ENCODE measurements around the gene JUND. TPM values are rescaled to one million over a fixed set of nuclear protein-coding genes. Genes with fewer than 3 reads are reported as not detected.

The JUND gene
- total RNA-seq, 1 donor from 2014 or later = 70.7 TPM

GRCh38 chr19:18289471-18290301 is 8.3 kb upstream of the JUND start:
- DNase-seq = no peak

DNA sequence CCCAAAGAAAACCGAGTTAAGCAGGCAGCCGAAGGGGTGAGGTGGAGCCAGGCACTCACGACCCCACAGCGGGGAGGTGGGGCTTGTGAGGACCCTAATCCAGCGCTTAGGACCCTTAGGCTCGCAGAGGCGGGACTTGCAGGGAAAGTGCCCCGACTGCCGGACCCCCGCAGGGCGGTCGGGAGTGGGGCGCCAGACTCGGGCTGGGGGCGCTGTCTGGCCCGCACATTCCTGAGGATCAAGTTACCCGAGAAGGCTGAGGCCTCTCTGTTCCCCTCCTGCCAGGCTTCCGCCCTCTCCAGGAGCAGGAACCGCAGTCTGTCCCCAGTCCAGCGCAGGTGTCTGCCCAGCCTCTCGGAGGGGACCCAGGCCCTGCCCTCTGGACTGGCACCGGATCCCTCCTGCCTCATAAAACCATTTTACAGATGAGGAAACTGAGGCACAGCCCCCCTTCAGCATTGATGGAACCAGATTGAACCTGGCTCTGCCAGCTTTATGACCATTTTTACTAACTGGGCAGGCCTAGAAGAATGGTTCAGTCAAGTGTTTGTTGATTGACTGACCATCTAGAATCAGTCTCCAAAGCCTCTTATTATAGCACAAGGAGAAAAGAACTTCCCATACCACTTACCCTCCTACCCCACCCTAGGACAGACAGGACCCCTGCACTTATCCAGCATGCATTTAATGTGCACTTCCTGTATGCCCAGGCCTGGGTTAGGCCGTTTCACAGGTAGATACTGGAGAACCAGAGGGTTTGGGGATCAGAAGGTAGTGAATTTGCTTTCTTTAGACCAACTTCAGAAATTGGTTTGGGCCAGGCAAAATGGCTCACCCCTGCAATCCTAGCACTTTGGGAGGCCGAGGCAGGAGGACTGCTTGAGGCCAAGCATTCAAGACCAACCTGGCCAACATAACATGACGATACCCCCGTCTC is 6.7 kb upstream of the JUND start:
- DNase-seq = no peak

DNA sequence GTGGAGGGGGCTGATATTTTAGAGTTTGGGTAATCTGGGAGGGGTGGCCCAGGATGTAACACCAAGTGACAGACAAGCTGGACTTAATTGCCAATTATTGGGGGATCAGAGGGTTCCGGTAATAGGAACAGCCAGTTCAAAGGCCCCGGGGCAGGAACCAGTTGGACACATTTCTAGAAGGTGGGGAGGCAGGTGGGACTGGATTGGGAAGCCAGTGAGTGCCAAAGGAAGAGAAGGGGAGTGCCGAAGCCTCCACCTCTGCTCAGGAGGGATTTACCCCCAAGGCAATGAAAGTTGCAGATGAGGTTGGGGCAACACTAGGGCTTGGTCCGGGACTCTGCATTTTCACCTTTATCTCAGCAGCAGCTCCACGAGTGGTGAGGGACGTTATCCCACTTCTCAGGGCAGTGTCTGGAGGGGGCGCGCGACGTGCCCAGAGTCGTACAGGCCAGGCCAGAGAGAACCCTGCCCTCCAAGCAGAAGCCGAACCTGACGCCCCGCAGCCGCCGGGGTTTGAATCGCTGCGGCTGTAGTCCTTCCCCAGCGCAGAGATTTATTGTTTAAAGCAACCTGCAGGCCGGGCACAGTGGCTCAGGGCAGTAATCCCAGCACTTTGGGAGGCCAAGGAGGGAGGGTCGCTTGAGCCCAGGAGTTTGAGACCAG is 5.7 kb upstream of the JUND start:
- no peak for DNase-seq

- DNase-seq = no peak
These were observed 3.4 kb upstream of the JUND start for GRCh38 chr19:18284712-18285360.

- no peak for DNase-seq
These were observed 1.9 kb upstream of the JUND start for GRCh38 chr19:18283338-18283737.

DNA sequence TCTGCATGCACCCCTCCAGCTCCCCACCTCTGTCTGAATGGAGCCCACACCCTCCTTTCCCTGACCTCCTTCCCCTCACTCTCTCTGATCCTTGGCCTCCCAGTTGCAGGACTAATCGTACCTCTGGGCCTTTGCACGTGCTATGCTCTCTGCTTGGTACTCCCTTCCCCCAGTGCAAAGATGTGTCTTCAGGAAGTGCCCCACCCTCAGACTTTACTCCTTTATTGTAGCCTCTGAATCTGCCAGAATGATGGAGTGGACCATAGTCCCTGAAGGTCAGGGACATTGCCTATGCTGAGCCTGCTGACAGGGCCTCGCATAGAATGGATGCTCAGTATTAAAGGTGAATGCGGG is 1.3 kb upstream of the JUND start:
- no peak for DNase-seq

DNA sequence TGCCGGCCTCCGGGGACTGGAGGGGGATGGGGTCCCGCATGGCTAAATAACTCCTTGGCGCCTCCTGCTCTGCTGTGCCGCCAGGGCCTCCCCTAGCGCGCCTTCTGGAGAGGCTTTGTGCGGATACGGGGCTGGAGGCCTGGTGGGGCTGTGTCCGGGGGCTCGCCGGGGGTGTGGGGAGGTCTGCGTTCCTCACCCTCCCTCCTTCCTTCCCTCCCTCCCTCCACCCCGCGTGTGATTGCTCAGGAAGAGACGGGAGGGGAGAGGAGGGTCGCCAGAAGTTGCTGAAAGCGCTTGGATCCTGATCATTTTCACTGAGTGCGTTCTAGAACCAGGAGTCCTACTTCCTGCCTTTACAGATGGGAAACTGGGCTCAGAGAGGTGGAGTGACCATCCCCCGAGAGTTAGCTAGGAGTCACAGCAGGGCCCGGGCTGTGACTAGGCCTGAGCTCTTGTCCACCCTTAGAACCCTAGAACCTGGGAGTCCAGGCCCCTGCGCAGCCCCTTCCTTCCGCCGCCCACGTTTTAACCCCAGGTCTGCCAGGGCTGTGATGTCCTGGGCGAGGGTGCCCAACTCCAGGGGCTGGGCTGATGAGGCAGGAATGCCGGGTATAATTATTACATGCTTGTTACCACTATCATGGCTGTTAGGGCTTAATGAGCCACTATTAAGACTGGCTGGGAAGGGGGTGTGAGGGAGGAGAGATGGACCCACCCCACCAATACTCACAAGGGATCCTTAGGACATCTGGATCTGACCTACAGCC is 782 bp upstream of the JUND start:
- no peak for DNase-seq

- DNase-seq = peak; percentile 66
These were observed 958 bp downstream of the JUND start for GRCh38 chr19:18280247-18281081.

- peak; percentile 92 for DNase-seq
These were observed 1.7 kb downstream of the JUND start for GRCh38 chr19:18279516-18280246.

DNA sequence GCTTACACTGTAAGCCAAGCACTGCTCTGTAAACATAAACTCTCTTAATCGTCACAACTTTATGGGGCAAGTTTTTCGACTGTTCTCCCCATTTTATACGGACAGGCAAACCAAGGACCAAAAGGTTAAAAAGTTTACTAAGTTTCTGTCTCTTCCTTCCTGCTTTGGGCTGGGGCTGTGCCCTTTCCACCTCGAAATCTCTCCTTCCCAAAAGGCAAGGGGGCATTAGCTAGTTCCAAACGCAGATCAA is 2.2 kb downstream of the JUND start:
- DNase-seq = no peak

DNA sequence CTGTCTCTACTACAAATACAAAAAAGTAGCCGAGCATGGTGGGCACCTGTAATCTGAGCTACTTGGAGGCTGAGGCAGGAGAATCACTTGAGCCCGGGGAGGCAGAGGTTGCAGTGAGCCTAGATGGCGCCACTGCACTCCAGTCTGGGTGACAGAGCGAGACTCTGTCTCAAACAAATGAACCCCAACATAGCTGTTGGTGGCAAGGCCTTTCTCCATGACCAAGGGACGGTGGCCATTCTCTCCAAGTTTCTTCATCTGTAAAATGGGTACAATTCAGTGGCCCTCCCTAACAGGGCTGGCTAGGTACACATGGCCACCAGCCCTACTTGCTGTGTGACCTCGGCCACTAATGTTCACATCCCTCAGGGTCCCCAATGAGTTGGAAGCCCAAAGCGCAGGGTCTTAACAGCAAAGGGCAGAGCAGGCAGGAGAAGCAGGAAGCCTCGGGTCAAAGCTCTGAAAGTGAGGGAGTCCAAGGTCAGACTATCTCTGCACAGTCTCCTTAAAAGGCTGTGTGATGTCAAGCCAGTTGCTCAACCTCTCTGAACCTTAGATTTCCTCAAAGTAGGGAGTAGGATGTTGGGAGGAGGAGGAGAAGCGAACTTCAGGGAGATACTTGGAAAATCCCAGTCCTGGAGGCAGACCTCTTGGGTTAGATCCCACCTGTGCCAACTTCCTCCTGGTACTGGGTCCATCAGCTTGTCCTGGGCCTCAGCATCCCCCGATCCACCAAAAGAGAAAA is 2.7 kb downstream of the JUND start:
- DNase-seq = no peak

GRCh38 chr19:18274781-18275356 is 6.6 kb downstream of the JUND start:
- DNase-seq = peak; percentile 78

DNA sequence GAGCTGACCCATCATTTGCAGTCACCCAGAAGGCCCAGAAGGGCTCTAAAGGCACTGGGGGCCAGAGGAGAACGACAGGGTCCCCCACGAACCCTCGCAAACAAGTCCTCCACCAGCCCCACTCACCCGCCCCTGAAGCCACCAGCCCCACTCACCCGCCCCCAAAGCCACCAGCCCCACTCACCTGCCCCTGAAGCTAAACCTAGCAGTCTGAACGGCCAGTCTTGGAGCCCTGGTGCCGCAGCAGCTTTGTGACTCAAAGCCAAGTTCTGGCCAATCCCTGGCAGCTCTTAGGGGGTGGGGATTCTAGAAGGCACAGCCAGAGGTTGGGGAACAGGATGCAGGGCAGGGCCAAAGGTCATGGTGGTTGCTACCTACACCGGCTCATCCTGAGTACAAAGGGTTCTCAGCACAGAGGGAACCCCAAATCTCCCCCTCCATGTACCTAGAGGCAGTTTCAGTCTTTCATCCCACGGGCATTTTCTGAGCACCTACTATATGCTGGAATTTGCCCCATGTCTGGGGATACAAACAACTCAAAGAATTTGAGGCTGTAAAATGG is 7.1 kb downstream of the JUND start, which contains the start of gene IQCN:
IQCN (minus strand) TSS at position 234 of the 562 bp plus-strand sequence. CDS start 4,974 bp downstream, outside the sequence.
- DNase-seq = no peak

DNA sequence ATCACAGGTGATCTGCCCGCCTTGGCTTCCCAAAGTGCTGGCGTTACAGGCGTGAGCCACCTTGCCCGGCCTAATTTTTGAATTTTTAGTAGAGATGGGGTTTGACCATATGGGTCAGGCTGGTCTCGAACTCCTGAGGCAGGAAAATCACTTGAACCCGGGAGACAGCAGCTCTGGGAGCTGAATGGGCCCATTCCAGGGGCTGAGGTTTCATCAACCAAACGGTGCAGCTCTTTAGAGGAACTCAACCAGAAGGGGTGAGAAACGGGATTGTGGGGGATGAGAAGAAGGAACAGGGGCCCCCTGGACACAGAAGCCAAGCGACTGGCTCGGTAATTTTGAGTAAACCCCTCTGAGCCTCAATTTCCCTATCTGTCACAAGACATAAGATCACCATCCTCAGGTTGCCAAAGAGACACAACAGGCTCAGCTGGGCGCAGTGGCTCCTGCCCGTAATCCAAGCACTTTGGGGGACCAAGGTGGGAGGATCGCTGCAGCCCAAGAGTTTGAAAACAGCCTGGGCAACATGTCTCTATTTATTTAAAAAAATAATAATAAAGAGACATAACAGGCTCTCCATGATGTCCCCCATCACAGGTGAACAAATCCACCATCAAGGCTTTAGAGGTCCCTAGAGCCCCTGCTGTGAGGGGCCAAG is 7.7 kb downstream of the JUND start:
- no peak for DNase-seq

DNA sequence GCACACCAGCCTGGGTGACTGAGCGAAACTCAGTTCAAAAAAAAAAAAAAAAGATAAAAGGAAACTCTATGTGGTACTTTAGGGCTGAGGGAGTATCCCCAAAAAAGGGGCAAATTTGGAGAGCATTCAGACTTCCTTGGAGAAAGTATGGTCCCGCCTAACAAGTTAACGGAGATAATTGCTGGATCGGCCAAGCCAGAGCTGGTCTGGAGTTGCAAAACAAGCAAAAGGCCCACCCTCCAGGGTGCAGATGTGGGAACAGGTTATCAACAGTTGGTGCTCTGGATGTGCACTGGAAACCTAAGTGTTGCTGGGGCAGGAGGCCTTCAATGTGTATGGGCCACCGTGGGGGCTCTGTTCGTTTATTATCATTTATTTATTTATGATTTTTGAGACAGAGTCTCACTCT is 10.0 kb downstream of the JUND start:
- DNase-seq = no peak

DNA sequence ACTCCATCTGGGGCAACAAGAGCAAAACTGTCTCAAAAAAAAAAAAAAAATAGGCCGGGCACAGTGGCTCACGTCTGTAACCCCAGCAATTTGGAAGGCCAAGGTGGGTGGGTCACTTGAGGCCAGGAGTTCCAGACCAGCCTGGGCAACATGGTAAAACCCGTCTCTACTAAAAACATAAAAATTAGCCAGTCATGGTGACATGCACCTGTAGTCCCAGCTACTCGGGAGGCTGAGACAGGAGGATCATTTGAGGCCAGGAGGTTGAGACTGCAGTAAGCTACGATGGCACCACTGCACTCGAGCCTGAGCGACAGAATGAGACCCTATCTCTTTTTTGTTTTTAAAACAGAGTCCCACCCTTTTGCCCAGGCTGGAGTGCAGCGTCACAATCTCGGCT is 11.1 kb downstream of the JUND start:
- no peak for DNase-seq

DNA sequence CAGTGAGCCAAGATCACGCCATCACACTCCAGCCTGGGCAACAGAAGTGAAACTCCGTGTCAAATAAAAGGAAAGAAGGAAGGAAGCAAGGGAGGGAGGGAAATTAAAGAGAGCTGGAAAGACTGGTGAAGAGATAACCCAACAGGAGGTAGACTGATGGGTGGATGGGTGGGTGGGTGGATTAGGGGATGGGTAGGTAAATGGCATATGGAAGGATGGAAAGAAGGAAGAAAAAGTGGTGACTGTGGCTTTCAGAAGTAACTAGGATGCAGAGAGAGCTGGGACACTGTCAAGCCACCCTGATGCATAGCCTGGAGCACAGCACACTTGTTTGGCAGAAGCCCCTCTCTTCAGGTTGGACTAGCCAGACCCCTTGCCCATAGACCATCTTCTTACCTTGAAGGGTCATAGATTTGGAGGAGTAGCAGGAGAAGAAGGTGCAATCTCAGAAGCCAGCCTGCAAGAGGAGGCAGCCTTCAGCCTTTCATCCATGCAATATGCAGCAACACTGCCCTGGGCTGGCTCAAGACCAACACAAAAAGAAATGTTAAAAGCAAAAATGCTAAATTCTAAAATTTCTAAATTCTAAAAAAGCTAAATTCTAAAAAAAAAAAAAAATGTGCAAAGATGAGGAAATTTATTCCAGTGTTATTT is 12.2 kb downstream of the JUND start:
- DNase-seq = no peak
